ENCODE results near the gene ZBTB5. TPM values are rescaled to one million over a fixed set of nuclear protein-coding genes. Genes with fewer than 3 reads are reported as not detected.

The ZBTB5 gene
- total and polyA plus RNA-seq, 2 of the 13 experiments (the other 11 are each of a cell fraction or from before 2014, with no cell fraction given) = 12.5 to 20.5 TPM

DNA sequence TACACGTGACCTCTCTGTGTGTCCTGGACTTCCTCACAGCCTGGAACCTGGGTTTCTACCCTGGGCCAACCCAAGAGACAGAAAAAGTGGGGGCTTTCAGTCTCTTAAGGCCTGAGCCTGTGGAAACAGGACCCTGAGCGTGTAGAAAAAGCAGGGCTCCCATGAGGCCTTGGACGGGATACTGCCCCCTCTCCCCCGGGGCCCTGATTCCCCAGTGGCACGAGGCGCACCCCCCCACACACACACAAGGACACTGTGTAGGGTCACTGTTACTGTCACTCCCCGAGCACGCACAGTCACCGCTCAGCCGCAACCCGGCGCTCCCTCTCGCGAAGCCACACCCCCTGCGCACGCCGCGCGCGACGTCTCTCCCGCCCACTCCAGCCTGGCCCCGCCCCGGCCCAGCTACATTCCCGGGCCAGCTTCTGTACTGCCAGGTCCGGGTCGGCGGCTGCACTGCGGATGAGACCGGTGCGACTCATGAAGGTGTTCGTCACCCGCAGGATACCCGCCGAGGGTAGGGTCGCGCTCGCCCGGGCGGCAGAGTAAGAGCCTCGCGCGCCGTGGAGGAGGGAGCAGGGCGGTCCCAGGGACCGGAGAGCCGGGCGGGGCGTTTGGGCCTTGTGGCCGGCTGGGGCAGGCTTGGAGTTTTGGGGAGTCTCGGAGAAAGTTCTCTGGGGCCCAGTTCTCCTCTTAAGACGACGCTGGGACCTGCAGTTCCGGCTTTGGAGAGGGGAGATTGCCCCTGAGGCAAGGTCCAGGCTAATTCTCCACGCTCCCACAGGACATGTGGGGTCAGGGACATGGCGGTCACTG lies 42.8 kb downstream of the ZBTB5 start, which contains the start of gene GRHPR (continued):
- TF ChIP-seq CHD4 (IDR thresholded peaks at IDR 0.05; ENCODE audit: borderline replicate concordance, low read length) (no peak), NBN (conservative IDR thresholded peaks at IDR 0.05) (no peak), HOMEZ (CRISPR knock-in tag; IDR thresholded peaks at IDR 0.05; ENCODE audit: low read depth) (0 out of 2 replicates have a peak, but pooled peaks have one; percentile 28), FIP1L1 (IDR thresholded peaks at IDR 0.05; ENCODE audit: borderline replicate concordance, insufficient read depth, low read depth, low read length) (peak; percentile 51; the same call in 1 of the 2 replicates), UBTF (CRISPR knock-in tag; IDR thresholded peaks at IDR 0.05) (peak; percentile 87), MAFK (conservative IDR thresholded peaks at IDR 0.05 in 1 of 2, IDR thresholded peaks at IDR 0.05 in 1 of 2; ENCODE audit: low read length in 2 of 2) (no peak), FOXC1 (CRISPR knock-in tag; IDR thresholded peaks at IDR 0.05; ENCODE audit: borderline replicate concordance) (peak; percentile 88), ZNF230 (CRISPR knock-in tag; IDR thresholded peaks at IDR 0.05) (peak; percentile 93), HMG20B (CRISPR knock-in tag; conservative IDR thresholded peaks at IDR 0.05) (no peak), ZBTB38 (CRISPR knock-in tag; IDR thresholded peaks at IDR 0.05) (peak; percentile 59; the same call in 1 of the 2 replicates), ZNF615 (CRISPR knock-in tag; IDR thresholded peaks at IDR 0.05; ENCODE audit: borderline replicate concordance) (peak; percentile 65; the same call in 1 of the 2 replicates), SMARCE1 (IDR thresholded peaks at IDR 0.05; ENCODE audit: borderline replicate concordance) (no peak), AGO1 (IDR thresholded peaks at IDR 0.05; ENCODE audit: low read depth, low read length, poor library complexity, severe bottlenecking) (peak; percentile 29)
- TF ChIP-seq, protein P1, sequence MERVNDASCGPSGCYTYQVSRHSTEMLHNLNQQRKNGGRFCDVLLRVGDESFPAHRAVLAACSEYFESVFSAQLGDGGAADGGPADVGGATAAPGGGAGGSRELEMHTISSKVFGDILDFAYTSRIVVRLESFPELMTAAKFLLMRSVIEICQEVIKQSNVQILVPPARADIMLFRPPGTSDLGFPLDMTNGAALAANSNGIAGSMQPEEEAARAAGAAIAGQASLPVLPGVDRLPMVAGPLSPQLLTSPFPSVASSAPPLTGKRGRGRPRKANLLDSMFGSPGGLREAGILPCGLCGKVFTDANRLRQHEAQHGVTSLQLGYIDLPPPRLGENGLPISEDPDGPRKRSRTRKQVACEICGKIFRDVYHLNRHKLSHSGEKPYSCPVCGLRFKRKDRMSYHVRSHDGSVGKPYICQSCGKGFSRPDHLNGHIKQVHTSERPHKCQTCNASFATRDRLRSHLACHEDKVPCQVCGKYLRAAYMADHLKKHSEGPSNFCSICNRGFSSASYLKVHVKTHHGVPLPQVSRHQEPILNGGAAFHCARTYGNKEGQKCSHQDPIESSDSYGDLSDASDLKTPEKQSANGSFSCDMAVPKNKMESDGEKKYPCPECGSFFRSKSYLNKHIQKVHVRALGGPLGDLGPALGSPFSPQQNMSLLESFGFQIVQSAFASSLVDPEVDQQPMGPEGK (CRISPR knock-in tag; IDR thresholded peaks at IDR 0.05) = peak; percentile 79
- TF ChIP-seq, protein P2, sequence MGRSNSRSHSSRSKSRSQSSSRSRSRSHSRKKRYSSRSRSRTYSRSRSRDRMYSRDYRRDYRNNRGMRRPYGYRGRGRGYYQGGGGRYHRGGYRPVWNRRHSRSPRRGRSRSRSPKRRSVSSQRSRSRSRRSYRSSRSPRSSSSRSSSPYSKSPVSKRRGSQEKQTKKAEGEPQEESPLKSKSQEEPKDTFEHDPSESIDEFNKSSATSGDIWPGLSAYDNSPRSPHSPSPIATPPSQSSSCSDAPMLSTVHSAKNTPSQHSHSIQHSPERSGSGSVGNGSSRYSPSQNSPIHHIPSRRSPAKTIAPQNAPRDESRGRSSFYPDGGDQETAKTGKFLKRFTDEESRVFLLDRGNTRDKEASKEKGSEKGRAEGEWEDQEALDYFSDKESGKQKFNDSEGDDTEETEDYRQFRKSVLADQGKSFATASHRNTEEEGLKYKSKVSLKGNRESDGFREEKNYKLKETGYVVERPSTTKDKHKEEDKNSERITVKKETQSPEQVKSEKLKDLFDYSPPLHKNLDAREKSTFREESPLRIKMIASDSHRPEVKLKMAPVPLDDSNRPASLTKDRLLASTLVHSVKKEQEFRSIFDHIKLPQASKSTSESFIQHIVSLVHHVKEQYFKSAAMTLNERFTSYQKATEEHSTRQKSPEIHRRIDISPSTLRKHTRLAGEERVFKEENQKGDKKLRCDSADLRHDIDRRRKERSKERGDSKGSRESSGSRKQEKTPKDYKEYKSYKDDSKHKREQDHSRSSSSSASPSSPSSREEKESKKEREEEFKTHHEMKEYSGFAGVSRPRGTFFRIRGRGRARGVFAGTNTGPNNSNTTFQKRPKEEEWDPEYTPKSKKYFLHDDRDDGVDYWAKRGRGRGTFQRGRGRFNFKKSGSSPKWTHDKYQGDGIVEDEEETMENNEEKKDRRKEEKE (IDR thresholded peaks at IDR 0.05) = no peak
- TF ChIP-seq, protein P3, sequence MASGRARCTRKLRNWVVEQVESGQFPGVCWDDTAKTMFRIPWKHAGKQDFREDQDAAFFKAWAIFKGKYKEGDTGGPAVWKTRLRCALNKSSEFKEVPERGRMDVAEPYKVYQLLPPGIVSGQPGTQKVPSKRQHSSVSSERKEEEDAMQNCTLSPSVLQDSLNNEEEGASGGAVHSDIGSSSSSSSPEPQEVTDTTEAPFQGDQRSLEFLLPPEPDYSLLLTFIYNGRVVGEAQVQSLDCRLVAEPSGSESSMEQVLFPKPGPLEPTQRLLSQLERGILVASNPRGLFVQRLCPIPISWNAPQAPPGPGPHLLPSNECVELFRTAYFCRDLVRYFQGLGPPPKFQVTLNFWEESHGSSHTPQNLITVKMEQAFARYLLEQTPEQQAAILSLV (CRISPR knock-in tag; IDR thresholded peaks at IDR 0.05; ENCODE audit: borderline replicate concordance) = peak; percentile 86; the same call in 1 of the 2 replicates

Measured in HepG2 (cell line).